Testis (tissue), 3 donors: ENCODE results near the gene PXDN. TPM values are rescaled to one million over a fixed set of nuclear protein-coding genes. Genes with fewer than 3 reads are reported as not detected.

ENCODE experiments used
- DNase-seq: peaks from one replicate; pipeline ENCODE4 v3.0.0-alpha.2; 2019
- H3K27ac ChIP-seq, 2 donors: fragments of 200-600 bp; sonication (generic); one replicate each; pipeline ENCODE4 v1.5.1; 2019
- H3K27me3 ChIP-seq: fragments of 200-600 bp; sonication (generic); one replicate; pipeline ENCODE4 v1.5.1; 2019
- H3K36me3 ChIP-seq: fragments of 200-600 bp; sonication (generic); one replicate; pipeline ENCODE4 v1.5.1; 2017; ENCODE audit warnings: low read depth; ENCODE audit errors: missing control alignments
- H3K4me1 ChIP-seq: fragments of 200-600 bp; sonication (generic); one replicate; pipeline ENCODE4 v1.5.1; 2019
- H3K4me3 ChIP-seq, 2 donors: fragments of 200-600 bp; sonication (generic); one replicate each; pipeline ENCODE4 v1.5.1; 2017 to 2019
- H3K9me3 ChIP-seq: fragments of 200-600 bp; sonication (generic); one replicate; pipeline ENCODE4 v1.5.1; 2017
- CTCF ChIP-seq, 3 experiments: fragments of 450-650 bp in 2 of 3; fragments of 200-600 bp in 1 of 3; sonication (generic) in 1 of 3; IDR thresholded peaks; one replicate each; pipeline ENCODE4 v1.5.1; 2016 to 2019; ENCODE audit warnings: antibody characterized with exemption in 3 of 3, mild to moderate bottlenecking in 2 of 3, moderate library complexity in 1 of 3
- POLR2A ChIP-seq: fragments of 450-650 bp; IDR thresholded peaks from one replicate; pipeline ENCODE4 v1.6.1; 2017; ENCODE audit warnings: antibody characterized with exemption, mild to moderate bottlenecking, moderate library complexity
- WGBS, 2 donors: methylation state at CpG; one replicate each; pipeline ENCODE4 v1.1.5; 2018; 5-methylcytosine and 5-hydroxymethylcytosine counted together
- intact Hi-C: fragments of 100-400 bp; cut with DNase I; formaldehyde crosslinking; loops from one replicate; pipeline ENCODE4 v1.15.1; 2023; ENCODE audit warnings: low total_unique reads
- polyA plus RNA-seq: library from polyadenylated mRNA; stranded (reverse); fragments of 350-450 nt; fragmentation: Illumina TruSeq; extraction: RNeasy Lipid Tissue Mini Kit (QIAGEN cat#74804); gene quantifications from one replicate; pipeline ENCODE4 v1.2.3, GENCODE V29; 2014; ENCODE audit warnings: low read depth, low replicate concordance; ENCODE audit not compliant: insufficient read depth
- total RNA-seq, 2 donors: library from RNA; depleted of rRNA; stranded (reverse); fragments of >200 nt; gene quantifications; one replicate each; pipeline ENCODE4 v1.2.3, GENCODE V29; 2016

PXDN gene
- total and polyA plus RNA-seq, 3 donors from 2014 or later, result 26.7 to 41.8 (median 33.8) TPM

DNA sequence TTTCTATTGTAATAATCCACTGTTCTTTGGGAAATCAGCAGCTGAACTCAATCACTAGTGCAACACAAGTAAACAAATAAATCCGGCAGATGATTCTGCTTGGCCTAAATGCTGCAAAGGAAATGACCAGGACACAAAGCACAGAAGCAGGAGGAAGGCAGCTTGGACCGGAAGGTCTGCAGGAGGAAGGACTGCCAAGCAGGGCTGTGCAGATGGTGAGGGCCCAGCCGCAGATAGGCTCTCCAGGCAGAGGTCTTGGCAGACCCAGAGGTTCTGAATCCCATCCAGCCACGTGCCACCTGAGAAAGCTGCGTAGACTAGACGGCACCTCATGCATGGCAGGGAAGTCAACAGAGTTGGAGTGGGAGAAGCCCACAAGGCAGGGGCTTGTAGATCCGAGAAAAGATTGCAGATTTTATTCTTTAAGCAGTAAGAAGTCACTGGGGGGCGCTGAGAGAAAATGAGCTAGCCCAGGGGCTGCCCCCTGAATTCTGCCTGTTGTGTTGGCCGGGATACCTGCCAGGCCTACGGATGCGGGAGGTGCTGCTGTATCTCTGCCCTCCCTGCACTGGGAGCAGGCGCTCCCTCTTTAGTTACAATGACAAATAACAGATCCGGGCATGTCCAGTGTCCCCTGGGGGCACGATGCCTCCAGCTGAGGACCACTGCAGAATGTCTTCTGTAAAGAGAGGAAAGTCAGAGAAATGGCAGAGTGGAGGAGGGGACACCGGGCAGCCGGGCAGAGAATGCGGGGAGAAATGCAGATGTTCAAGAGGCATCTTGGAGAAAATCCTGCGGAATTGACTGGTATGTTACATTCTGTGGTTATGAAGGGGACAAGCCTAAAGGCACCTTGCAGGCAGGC lies 153.5 kb downstream of the PXDN start:
- no peak for TF ChIP-seq POLR2A
- intact Hi-C loops, result loop anchor here (5.0 to 10.0 kb wide), 2 partner anchors 161 to 224 kb away; no protein-coding TSS in a partner anchor
- Histone ChIP-seq H3K36me3 (no peaks in the 10 kb centered on the region), H3K4me3 (no peak overlapping the region), H3K27me3 (no peaks in the 10 kb centered on the region), H3K9me3 (no peaks in the 10 kb centered on the region), H3K27ac (no peak overlapping the region), H3K4me1 (no peaks in the 10 kb centered on the region)
- no peak for DNase-seq
- WGBS, 2 donors, result 71 to 74% methylated on average over 18 of the region's 18 CpGs

GRCh38 chr2:1588978-1589621 lies 155.2 kb downstream of the PXDN start:
- Histone ChIP-seq H3K9me3 (no peaks in the 10 kb centered on the region), H3K36me3 (no peaks in the 10 kb centered on the region), H3K27me3 (no peaks in the 10 kb centered on the region), H3K4me1 (no peaks in the 10 kb centered on the region), H3K27ac (no peak overlapping the region), H3K4me3 (no peak overlapping the region)
- intact Hi-C loops, result no loop called here
- no peak for DNase-seq
- 77 to 84% methylated on average over 5 to 15 of the region's 15 CpGs for WGBS, 2 donors
- TF ChIP-seq CTCF (IDR thresholded peaks at IDR 0.05) (no peak), POLR2A (no peak)

DNA sequence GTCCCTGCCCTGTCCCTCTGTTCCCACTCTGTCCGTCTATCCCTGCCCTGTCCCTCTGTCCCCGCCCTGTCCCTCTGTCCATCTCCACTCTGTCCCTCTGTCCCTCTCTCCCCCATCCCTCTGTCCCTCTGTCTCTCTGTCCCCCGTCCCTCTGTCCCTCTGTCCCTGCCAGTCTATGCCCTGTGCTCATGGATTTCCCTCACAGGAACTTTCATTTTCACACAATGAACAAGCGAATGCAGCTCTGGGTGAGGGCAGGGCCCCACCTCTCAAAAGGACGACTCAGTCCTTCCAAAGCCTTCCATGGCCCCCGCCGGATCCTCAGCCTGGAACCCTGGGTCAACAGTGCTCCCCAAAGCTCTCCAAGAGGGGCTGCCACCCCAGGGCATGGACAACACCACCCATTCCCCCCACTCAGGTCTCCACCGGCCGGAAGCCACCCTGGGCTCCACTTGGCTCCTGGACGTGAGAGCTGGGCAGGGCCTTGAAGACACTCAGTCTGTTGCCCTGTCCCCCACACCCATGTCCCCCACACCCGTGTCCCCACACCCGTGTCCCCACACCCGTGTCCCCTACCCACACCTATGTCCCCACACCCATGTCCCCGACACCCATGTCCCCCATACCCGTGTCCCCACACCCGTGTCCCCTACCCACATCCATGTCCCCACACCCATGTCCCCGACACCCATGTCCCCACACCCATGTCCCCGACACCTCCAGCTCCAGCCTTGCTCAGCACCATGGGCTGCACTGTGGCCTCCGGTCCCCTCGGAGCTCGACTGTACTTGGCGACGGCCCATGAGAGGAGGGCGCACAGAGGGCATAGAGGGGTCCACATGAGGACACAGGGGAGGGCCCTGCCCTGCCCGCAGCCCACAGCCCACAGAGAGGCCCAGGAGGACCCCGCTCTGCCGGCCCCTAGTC lies 156.0 kb downstream of the PXDN start:
- TF ChIP-seq POLR2A (no peak), CTCF (IDR thresholded peaks at IDR 0.05) (no peak)
- intact Hi-C loops, result no loop called here
- Histone ChIP-seq H3K27ac (no peak overlapping the region), H3K4me3 (no peak overlapping the region), H3K36me3 (no peaks in the 10 kb centered on the region), H3K27me3 (no peaks in the 10 kb centered on the region), H3K9me3 (no peaks in the 10 kb centered on the region), H3K4me1 (no peaks in the 10 kb centered on the region)
- 86 to 89% methylated on average over 21 to 26 of the region's 27 CpGs for WGBS, 2 donors
- no peak for DNase-seq

DNA sequence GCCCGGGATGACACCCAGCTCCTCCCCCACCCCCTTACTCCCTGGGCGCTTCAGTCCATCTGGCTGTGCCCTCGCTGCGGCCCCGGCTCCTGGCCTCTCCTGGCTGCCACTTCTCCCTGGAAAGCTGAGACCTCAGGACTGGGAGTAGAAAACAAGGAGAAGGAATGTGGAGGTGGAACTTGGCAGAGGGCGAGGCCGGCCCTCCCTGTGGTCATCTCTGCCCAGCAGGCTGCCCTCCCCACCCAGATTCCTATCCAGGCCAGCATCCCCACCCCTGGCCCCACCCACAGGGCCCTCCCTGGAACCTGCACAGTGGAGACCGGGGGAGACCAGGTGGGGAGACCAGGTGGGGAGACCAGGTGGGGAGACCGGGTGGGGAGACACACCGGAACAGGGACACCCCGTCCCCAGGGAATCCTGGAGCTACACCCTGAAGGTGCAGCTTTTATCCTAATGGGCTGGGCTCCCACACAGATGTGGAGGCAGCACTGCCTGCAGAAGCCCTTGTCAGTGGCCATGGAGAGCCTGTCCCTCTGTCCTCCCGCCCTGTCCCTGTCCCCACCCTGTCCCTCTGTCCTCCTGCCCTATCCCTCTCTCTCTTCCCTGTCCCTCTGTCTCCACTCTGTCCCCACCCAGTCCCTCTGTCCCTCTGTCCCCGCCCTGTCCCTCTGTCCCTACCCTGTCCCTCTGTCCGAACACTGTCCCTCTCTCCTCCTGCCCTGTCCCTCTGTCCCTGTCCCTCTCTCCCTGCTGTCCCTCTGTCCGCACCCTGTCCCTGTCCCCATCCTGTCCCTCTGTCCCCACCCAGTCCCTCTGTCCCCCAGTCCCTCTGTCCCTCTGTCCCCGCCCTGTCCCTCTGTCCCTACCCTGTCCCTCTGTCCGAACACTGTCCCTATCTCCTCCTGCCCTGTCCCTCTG lies 157.1 kb downstream of the PXDN start:
- no peak for DNase-seq
- H3K4me3 ChIP-seq, result no peak overlapping the region
- no peaks in the 10 kb centered on the region for H3K4me1 ChIP-seq
- intact Hi-C loops, result no loop called here
- H3K27me3 ChIP-seq, result no peaks in the 10 kb centered on the region
- no peaks in the 10 kb centered on the region for H3K36me3 ChIP-seq
- TF ChIP-seq POLR2A (no peak), CTCF (IDR thresholded peaks at IDR 0.05) (no peak)
- H3K27ac ChIP-seq, result no peak overlapping the region
- H3K9me3 ChIP-seq, result no peaks in the 10 kb centered on the region
- 82 to 83% methylated on average over 14 to 17 of the region's 17 CpGs for WGBS, 2 donors
